Spinal cord (tissue), 10 donors: ENCODE measurements around the gene PRDM5. TPM values are rescaled to one million over a fixed set of nuclear protein-coding genes. Genes with fewer than 3 reads are reported as not detected.
"Not testable (repeated sequence)": the region's sequence is repeated elsewhere in the genome, so short reads cannot be mapped to it uniquely, and the experiment has no call there.

Experiments
- DNase-seq, 6 donors: peaks; one replicate each; pipeline versions ENCODE4 v3.0.0 to v3.0.0-alpha.2; 2013 to 2015; ENCODE audit warnings: low spot score in 6 of 6, low read depth in 4 of 6
- H3K27ac ChIP-seq: one replicate; pipeline ENCODE4 v1.5.1; 2013; ENCODE audit warnings: low read depth, low read length, control low read depth
- H3K27me3 ChIP-seq: one replicate; pipeline ENCODE4 v1.6.1; 2013; ENCODE audit warnings: low read length; ENCODE audit not compliant: control insufficient read depth, insufficient read depth
- H3K36me3 ChIP-seq: one replicate; pipeline ENCODE4 v1.6.1; 2013; ENCODE audit warnings: low read length; ENCODE audit not compliant: control insufficient read depth, insufficient read depth
- H3K4me1 ChIP-seq: one replicate; pipeline ENCODE4 v1.6.1; 2013; ENCODE audit warnings: low read length; ENCODE audit not compliant: control insufficient read depth, insufficient read depth
- H3K4me3 ChIP-seq: one replicate; pipeline ENCODE4 v1.5.1; 2013; ENCODE audit warnings: low read depth, low read length, control low read depth
- H3K9me3 ChIP-seq: one replicate; pipeline ENCODE4 v1.6.1; 2013; ENCODE audit warnings: low read length; ENCODE audit not compliant: control insufficient read depth, insufficient read depth
- WGBS: methylation state at CpG from one replicate; pipeline ENCODE4 v1.1.5; 2013; ENCODE audit warnings: missing lambda C conversion rate; ENCODE audit not compliant: insufficient coverage; 5-methylcytosine and 5-hydroxymethylcytosine counted together
- polyA plus RNA-seq, 2 donors: library from polyadenylated mRNA; unstranded; fragments of 120-200 nt; gene quantifications; one replicate each; pipeline ENCODE4 v1.2.1, GENCODE V29; 2013; ENCODE audit not compliant: insufficient read length in 2 of 2
- total RNA-seq, 2 donors: library from RNA; depleted of rRNA in 1 of 2; stranded (reverse); fragments of 120-200 nt in 1 of 2; fragments of >200 nt in 1 of 2; gene quantifications; one replicate each; pipeline versions ENCODE4 v1.2.3 to v1.2.4, GENCODE V29; 2013 to 2014
- donor health status: healthy.

The PRDM5 gene
- total and polyA plus RNA-seq, 4 donors = 10.5 to 57.1 (median 33.7) TPM

DNA sequence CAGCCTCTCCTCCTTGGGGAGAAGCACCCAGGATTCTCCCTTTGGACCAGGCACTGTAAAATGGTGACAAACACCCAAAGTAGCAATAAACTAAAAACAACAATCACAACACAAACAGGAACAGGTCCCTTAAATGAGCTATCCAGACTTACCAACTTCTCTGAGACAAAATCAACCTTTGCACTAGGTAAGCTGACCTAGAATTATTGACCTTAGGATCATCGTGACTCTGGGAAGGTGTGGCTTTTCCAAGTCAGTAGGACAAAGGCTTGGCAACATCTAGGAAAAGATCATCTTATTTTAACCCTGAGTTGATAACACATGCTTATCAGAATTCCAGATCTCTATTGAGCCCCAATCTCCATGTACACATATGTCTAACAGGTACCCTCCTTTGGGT lies 166.7 kb downstream of the PRDM5 start:
- no peak overlapping the region for H3K27ac ChIP-seq
- H3K36me3 ChIP-seq = no peaks in the 10 kb centered on the region
- no CpG with 5 or more reads among the region's 1 CpG for WGBS
- H3K4me3 ChIP-seq = no peak overlapping the region
- no peaks in the 10 kb centered on the region for H3K27me3 ChIP-seq
- DNase-seq = no peak
- H3K4me1 ChIP-seq = no peaks in the 10 kb centered on the region
- H3K9me3 ChIP-seq = no peaks in the 10 kb centered on the region

- H3K27me3 ChIP-seq = no peaks in the 10 kb centered on the region
- no peak overlapping the region for H3K27ac ChIP-seq
- no peaks in the 10 kb centered on the region for H3K4me1 ChIP-seq
- H3K36me3 ChIP-seq = no peaks in the 10 kb centered on the region
- no peak for DNase-seq
- H3K9me3 ChIP-seq = no peaks in the 10 kb centered on the region
- 54% methylated on average over 3 of the region's 4 CpGs for WGBS
- no peak overlapping the region for H3K4me3 ChIP-seq
These were observed 167.9 kb downstream of the PRDM5 start for GRCh38 chr4:120754590-120754989.

DNA sequence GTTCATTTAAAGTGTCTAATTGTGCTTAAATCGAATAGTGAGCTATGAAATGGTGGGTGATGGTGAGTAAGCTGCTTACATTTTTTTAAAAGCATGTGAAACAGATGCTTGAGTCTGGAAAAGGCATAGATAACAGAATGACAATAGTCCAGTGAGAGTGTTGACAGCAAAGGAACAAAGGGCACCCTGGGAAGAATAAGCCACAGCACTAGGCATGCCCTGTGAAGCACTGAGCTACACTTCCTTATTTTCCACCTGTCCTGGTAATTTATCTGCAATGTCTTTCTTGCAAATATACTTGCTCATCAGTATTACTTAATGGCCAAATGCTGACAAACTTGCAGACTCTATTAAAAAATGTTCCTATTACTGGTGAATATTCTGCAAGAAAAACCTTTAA lies 168.7 kb downstream of the PRDM5 start:
- DNase-seq = peak in 1 of 6 donors; percentile 32
- H3K9me3 ChIP-seq = no peaks in the 10 kb centered on the region
- H3K36me3 ChIP-seq = no peaks in the 10 kb centered on the region
- H3K4me3 ChIP-seq = no peak overlapping the region
- 14% methylated on average over 1 of the region's 1 CpG for WGBS
- no peaks in the 10 kb centered on the region for H3K4me1 ChIP-seq
- H3K27me3 ChIP-seq = no peaks in the 10 kb centered on the region
- no peak overlapping the region for H3K27ac ChIP-seq

DNA sequence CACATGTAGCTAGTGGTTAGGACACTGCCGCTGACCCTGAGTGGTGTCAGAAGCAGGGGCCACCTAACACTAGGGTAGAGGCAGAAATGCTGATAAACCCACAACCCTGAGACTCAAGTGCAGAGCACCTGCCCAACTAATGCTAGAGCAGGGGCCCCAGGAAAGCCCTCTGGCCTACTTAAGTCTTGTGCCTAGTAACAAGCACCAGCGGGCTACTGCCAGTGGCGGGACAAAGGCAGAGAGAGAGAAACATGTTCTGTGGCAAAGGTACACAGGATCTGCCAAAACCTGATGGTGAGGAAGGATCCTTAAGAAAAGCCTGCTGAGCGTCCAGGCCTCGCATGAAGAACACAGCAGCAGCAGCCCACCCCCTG lies 172.4 kb downstream of the PRDM5 start:
- no peaks in the 10 kb centered on the region for H3K4me1 ChIP-seq
- no peaks in the 10 kb centered on the region for H3K9me3 ChIP-seq
- no peak for DNase-seq
- H3K36me3 ChIP-seq = no peaks in the 10 kb centered on the region
- H3K27ac ChIP-seq = no peak overlapping the region
- H3K27me3 ChIP-seq = no peaks in the 10 kb centered on the region
- WGBS = 94% methylated on average over 5 of the region's 5 CpGs
- H3K4me3 ChIP-seq = no peak overlapping the region

DNA sequence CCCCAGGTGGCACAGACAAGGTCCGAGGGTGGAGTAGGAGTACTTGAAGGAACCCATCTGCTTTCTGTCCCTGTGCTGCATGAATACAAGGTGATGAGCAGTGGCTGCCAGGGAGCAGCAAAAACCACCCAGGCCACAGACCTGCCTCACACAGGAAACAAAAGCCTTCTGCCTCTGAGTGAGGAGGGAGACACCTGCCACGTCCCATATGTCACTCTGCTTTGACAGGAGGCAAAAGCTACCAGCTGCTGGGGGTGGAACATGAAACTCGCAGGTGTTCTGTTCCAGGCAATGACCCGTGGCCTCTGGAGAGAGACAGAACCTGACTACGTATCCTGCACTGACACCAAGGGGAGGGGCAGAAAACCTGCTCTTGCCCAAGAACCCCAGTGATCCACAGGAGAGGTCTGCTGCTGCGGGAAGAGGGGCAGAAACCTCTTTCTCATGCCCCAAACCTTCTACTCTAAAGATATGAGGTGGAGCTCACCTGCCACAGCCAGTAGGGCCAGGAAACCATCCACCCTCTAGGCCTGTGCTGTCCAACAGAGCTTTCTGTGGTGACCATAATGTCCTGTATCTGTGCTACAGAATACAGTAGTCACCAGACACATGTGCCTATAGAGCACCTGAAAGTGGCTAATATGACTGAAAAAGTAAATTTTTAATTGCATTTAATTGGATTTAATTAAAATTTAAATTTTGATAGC lies 172.9 kb downstream of the PRDM5 start:
- no peaks in the 10 kb centered on the region for H3K27me3 ChIP-seq
- no peaks in the 10 kb centered on the region for H3K36me3 ChIP-seq
- DNase-seq = no peak
- no peak overlapping the region for H3K27ac ChIP-seq
- H3K4me3 ChIP-seq = no peak overlapping the region
- no peaks in the 10 kb centered on the region for H3K4me1 ChIP-seq
- H3K9me3 ChIP-seq = no peaks in the 10 kb centered on the region
- 68% methylated on average over 5 of the region's 6 CpGs for WGBS

- not testable (repeated sequence) for H3K36me3 ChIP-seq, H3K27ac ChIP-seq, H3K4me3 ChIP-seq, H3K27me3 ChIP-seq, H3K4me1 ChIP-seq, H3K9me3 ChIP-seq, DNase-seq
- 94% methylated on average over 8 of the region's 9 CpGs for WGBS
These were observed 180.9 kb downstream of the PRDM5 start for GRCh38 chr4:120741636-120742035.

- H3K36me3 ChIP-seq = no peaks in the 10 kb centered on the region
- DNase-seq = no peak
- no peak overlapping the region for H3K4me3 ChIP-seq
- H3K4me1 ChIP-seq = no peaks in the 10 kb centered on the region
- no peak overlapping the region for H3K27ac ChIP-seq
- no peaks in the 10 kb centered on the region for H3K9me3 ChIP-seq
- H3K27me3 ChIP-seq = no peaks in the 10 kb centered on the region
- 73% methylated on average over 5 of the region's 9 CpGs for WGBS
These were observed 186.2 kb downstream of the PRDM5 start for GRCh38 chr4:120736312-120736711.

- no peaks in the 10 kb centered on the region for H3K36me3 ChIP-seq
- DNase-seq = no peak
- 82% methylated on average over 4 of the region's 4 CpGs for WGBS
- H3K27ac ChIP-seq = no peak overlapping the region
- H3K9me3 ChIP-seq = no peaks in the 10 kb centered on the region
- no peak overlapping the region for H3K4me3 ChIP-seq
- H3K4me1 ChIP-seq = no peaks in the 10 kb centered on the region
- no peaks in the 10 kb centered on the region for H3K27me3 ChIP-seq
These were observed 188.6 kb downstream of the PRDM5 start for GRCh38 chr4:120733968-120734367.

- no peak for DNase-seq
- Histone ChIP-seq H3K27me3 (no peaks in the 10 kb centered on the region), H3K9me3 (no peaks in the 10 kb centered on the region), H3K4me1 (no peaks in the 10 kb centered on the region), H3K4me3 (no peak overlapping the region), H3K27ac (no peak overlapping the region), H3K36me3 (no peaks in the 10 kb centered on the region)
- WGBS = 100% methylated on average over 2 of the region's 2 CpGs
These were observed 189.5 kb downstream of the PRDM5 start for GRCh38 chr4:120733054-120733453.

GRCh38 chr4:120731561-120731960 lies 191.0 kb downstream of the PRDM5 start:
- Histone ChIP-seq H3K36me3 (no peaks in the 10 kb centered on the region), H3K27ac (no peak overlapping the region), H3K9me3 (no peaks in the 10 kb centered on the region), H3K4me3 (no peak overlapping the region), H3K27me3 (no peaks in the 10 kb centered on the region), H3K4me1 (no peaks in the 10 kb centered on the region)
- no peak for DNase-seq
- 89% methylated on average over 3 of the region's 3 CpGs for WGBS
